T1000 (cell line): ENCODE data around the gene CLCA4.
A peak's percentile ranks its signal among the peaks of the same experiment; 100 is the strongest.
"Not testable (repeated sequence)": the region's sequence is repeated elsewhere in the genome, so short reads cannot be mapped to it uniquely, and the experiment has no call there.

ENCODE experiments used
- DNase-seq: peaks from one replicate; lab custom pipeline; 2025; ENCODE audit warnings: mixed read lengths; lab: John Stamatoyannopoulos, UW

The CLCA4 gene, protein sequence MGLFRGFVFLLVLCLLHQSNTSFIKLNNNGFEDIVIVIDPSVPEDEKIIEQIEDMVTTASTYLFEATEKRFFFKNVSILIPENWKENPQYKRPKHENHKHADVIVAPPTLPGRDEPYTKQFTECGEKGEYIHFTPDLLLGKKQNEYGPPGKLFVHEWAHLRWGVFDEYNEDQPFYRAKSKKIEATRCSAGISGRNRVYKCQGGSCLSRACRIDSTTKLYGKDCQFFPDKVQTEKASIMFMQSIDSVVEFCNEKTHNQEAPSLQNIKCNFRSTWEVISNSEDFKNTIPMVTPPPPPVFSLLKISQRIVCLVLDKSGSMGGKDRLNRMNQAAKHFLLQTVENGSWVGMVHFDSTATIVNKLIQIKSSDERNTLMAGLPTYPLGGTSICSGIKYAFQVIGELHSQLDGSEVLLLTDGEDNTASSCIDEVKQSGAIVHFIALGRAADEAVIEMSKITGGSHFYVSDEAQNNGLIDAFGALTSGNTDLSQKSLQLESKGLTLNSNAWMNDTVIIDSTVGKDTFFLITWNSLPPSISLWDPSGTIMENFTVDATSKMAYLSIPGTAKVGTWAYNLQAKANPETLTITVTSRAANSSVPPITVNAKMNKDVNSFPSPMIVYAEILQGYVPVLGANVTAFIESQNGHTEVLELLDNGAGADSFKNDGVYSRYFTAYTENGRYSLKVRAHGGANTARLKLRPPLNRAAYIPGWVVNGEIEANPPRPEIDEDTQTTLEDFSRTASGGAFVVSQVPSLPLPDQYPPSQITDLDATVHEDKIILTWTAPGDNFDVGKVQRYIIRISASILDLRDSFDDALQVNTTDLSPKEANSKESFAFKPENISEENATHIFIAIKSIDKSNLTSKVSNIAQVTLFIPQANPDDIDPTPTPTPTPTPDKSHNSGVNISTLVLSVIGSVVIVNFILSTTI

GRCh38 chr1:86546787-86547221, at the start of gene CLCA4:
Gene CLCA4, plus strand, starts transcription at chr1:86547078. Its CDS starts 42 bp downstream, at chr1:86547120.
- no peak for DNase-seq

GRCh38 chr1:86498281-86498680, 48.6 kb upstream of the CLCA4 start:
- DNase-seq: no peak

- DNase-seq: no peak
Measured at GRCh38 chr1:86499987-86500593, 46.8 kb upstream of the CLCA4 start.

DNA sequence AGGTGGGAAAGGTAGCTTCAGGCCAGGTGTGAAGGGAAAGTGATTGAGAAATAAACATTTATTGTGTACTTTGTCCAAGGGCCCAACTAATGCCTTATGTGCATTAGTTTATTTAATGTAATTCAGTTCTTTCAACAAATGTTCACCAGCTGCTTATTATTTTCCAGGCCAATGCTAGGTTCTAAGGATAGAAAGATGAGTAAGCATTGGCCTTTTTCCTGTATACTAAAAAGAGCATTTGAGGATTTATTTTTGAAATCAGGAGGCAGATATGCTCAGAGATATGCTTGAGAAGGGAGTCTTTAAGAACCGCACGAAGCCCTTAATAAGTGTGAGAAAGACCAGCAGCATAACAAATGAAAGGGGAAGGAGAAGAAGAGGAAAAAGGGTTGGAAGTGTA, 46.2 kb upstream of the CLCA4 start:
- DNase-seq: no peak

DNA sequence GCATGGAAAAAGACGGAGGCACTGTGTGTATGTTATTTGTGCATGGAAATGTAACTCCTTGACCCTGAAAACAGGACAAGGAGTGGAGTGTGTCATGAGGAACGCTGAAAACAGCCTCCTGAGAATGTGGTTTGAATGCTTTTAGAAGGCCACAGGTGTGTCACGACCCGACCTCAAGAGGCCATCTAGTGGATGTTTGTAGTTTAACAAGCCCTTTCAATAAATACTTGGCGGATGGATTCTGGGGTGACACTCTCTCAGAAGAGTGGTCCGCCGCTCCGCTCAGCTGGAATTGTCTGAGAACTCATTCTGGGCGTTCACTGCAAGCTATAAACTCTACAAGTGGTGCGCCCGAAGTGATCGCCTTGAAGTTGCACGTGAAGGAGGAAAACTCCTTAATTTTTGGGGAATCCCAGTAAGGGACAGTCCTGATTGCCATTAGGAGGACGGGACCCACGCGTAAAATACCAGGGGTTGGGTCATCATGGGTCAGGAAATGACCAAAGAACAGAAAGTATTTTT, 44.7 kb upstream of the CLCA4 start:
- DNase-seq: not testable (repeated sequence)

DNA sequence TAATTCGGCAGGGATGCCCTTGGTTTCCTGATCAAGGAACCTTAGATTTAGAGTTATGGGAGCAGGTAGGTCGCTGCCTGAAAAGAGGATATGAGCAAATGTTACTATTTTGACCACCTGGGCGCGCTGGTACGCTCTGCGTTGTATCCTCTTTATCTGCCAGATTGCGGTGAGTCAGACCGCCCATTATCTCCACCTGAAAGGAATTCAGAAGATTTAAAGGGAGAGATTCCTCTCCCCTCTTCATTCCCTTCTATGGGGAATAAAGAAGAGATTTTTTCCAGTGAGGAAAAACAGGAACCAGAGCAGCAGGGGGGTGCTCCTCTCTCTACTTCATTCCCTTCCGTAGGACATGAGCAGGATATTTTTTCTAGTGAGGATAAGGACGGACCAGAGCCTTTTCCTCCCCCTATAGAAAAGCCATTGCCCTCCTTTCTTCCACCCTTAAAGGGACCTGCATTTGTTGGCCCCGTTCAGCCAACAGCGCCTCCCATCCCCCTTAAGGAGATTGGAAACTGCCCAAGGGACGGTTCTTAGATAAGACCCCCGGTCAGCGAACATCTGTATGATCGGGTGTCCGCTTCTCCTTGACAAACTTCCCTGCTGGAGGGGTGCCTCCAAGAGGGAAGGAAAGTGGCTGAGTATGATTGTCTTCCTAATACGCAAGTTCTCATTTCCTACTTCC, 44.0 kb upstream of the CLCA4 start:
- no peak for DNase-seq

DNA sequence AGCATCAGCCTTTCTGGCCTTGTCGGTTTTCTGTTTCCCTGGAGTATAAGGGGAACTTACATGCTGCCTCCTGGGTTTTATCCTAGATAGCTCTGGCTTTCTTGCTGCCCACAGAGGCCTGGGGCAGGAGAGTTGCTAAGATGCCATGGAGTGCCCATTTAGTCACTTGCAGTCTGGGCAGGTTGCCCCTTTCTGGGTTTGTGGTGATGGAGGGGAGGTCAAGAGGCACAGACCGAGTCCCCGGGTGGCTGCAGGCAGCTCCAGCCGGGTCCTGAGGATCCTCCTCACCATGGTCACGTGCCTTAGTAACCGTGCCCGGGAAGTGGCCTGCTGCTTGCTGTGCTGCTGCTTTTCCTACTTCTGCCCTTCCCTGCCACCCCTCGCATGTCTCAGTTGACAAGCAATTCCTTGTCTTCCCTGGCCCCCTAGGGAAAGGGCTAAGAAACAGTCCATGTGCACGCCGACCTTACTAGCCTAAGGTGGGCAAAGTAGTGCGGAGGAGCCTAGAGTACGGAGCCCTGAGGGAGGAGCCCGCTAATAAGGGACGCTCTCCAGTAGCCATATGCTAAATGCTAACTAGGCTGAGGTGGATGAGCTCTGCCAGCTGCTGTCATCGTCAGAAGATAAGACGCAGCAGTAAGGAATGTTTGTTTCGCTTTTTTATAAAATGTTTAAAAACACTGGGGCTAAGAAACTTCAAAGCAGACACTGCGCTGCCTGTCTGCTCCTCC, 43.3 kb upstream of the CLCA4 start:
- no peak for DNase-seq

GRCh38 chr1:86504137-86504479, 42.8 kb upstream of the CLCA4 start:
- DNase-seq: no peak

- no peak for DNase-seq
Measured at GRCh38 chr1:86504895-86505563, 41.8 kb upstream of the CLCA4 start.

DNA sequence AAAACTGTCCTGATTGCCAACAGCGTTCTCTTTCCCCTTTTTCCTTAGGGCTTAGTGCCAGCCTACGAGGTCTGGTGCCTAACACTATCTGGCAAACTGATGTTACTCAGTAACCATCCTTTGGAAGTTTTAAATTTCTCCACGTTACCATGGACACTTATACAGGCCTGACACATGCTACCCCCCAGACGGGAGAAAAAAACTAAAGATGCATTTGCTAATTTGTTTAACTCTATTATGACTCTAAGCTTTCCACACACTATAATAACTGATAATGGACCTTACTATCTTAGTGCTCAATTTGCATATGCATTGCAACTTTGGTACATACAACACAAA, 41.3 kb upstream of the CLCA4 start:
- DNase-seq: no peak

DNA sequence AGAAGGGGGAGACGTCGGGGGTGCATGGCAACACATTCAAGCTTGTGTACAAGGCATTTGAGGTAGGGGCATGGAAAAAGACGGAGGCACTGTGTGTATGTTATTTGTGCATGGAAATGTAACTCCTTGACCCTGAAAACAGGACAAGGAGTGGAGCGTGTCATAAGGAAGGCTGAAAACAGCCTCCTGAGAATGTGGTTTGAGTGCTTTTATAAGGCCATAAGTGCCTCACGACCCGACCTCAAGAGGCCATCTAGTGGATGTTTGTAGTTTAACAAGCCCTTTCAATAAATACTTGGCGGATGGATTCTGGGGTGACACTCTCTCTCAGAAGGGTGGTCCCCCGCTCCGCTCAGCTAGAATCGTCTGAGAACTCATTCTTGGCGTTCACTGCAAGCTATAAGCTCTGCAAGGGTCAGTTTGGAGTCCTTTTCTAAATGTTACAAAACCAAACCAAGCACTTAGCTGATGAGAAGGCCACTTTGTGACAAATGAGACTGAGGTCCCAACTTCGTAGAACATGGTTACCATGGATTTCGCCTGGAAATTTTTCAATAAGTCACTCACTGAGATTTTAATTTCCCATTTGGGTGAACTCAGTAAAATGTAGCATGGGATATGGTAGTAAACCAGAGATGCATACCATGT, 38.8 kb upstream of the CLCA4 start:
- DNase-seq: peak; percentile 34

- no peak for DNase-seq
Measured at GRCh38 chr1:86508583-86508969, 38.3 kb upstream of the CLCA4 start.

- DNase-seq: no peak
Measured at GRCh38 chr1:86515597-86515996, 31.3 kb upstream of the CLCA4 start.

DNA sequence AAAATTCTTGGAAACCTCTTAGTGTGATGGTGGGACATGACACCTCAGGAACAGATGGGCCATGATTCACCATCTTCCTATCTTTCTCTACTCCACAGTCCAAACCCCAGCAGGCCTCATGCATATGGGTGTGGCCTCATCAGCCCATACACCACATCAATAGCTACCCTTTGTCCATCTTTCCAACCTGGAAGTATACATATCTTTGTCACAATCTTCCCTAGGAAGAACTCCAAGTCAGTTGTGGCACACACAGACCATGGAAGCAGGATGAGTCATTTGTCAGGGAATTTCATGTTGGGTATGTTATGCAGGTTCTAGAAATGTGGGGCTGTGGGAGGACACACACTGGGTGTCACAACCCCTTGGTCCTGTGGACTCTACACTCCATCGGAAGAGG, 30.5 kb upstream of the CLCA4 start:
- no peak for DNase-seq

GRCh38 chr1:86517336-86517735, 29.5 kb upstream of the CLCA4 start:
- no peak for DNase-seq

DNA sequence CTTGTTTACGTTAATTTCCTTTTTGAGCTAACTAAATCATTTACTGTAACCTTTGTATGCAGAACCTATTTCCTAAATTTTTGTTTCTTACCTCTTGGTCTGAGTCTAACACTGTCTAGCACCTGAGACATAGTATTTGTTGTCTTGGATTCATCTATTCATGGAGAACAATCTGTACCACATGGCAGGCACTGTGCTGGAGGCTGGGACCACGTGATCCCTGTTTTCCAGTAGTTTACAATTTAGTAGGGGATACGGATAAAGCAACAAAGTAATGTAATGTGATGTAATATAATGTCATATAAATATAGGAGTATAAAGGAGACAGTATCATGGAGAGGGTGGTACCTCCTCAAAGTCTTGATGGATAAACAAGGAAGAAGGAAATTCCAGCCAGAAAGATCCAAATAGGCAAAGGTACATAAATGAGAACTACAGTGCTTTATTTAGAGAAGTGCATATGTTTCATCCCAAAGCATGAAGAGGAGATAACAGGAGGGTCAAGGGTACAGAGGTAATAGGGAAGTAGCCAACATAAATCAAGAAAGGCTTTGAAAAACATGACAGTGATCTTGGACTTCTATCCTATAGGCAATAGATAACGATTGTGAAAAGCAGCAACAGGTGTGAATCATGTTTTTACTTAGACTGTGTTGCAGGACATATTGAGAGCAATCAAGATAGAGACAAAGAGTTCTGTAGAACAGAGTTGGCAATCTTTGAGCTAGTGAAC, 25.9 kb upstream of the CLCA4 start:
- no peak for DNase-seq

- no peak for DNase-seq
Measured at GRCh38 chr1:86521522-86521891, 25.4 kb upstream of the CLCA4 start.

DNA sequence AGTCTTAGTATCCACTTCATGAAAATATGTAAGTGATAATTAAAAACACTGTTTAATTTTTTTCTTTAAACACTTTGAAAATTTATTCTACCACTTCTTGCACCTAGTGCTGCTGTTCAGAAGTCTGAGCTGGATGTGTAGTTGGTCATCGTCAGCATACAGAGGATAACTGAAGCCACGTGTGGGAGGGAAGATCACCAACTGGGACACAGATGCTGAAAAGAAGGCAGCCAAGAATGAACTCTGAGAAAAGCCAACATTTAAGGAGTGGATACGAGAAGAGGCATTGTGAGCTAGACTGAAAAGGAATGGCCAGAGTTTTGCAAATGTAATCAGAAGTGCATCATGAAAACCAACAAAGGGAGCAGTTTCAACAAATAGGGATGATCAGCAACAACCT, 24.6 kb upstream of the CLCA4 start:
- DNase-seq: no peak

DNA sequence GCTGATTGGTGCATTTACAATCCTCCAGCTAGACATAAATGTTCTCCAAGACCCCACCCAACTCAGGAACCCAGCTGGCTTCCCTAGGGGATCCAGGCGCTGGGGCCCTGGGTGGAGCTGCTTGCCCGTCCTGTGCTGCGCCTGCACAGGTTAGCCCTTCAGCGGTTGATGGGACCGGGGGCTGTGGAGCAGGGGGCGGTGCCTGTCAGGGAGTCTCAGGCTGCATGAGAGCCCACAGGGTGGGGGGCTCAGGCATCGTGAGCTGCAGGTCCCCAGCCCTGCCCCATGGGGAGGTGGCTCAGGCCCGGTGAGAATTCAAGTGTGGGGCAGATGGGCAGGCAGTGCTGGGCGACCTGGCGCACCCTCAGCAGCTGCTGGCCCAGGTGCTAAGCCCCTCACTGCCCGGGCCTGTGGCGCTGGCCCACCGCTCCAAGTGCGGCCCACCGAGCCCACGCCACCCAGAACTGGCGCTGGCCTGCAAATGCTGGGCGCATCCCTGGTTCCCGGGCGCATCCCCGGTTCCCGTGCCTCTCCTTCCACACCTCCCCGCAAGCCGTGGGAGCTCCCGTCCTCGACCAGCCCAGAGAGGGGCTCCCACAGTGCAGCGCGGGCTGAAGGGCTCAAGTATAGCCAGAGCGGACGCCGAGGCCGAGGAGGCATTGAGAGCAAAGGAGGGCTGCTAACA, 23.1 kb upstream of the CLCA4 start:
- DNase-seq: no peak
